ENCODE data around the gene DAPK2.

- TF ChIP-seq POLR2A (IDR thresholded peaks at IDR 0.05) (no peak), CTCF (IDR thresholded peaks at IDR 0.05) (no peak)
Observed at GRCh38 chr15:64014995-64015394, 31.3 kb downstream of the DAPK2 start.

Measured in Peyer's patch (tissue), 4 donors.